ENCODE results near the gene PLXNA1. TPM values are rescaled to one million over a fixed set of nuclear protein-coding genes. Genes with fewer than 3 reads are reported as not detected.

Gene PLXNA1
- total RNA-seq, 1 donor = 107 TPM

DNA sequence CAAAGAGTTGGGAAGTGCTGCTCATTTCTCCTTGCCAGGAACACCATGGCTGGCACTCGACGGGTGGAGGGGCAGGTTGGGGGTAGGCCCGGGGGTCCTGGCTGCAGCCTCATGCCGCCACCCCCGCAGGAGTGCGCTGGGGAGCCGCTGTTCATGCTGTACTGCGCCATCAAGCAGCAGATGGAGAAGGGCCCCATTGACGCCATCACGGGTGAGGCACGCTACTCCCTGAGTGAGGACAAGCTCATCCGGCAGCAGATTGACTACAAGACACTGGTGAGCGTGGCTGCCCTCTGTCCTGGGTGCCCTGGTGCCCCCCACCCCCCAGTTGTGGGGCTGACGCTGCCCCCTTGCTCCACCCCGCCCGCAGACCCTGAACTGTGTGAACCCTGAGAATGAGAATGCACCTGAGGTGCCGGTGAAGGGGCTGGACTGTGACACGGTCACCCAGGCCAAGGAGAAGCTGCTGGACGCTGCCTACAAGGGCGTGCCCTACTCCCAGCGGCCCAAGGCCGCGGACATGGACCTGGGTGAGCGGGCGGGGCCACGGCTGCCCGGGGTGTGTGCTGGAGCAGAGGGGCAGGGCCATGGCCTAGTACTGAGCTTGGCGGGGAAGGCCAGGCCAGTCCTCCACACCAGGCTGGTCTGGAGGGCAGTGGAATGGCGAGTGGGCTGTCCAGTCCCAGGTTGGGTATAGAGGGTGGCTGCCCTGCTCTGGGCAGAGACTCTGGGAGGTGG is 45.1 kb downstream of the PLXNA1 start:
- Histone ChIP-seq H3K4me1 (ENCODE audit: insufficient read depth, low read length) (no peaks in the 10 kb centered on the region), H3K4me2 (ENCODE audit: insufficient read depth, low read length) (no peak overlapping the region), H3K36me3 (ENCODE audit: insufficient read depth, low read length) (peaks cover 40% of the 10 kb centered on the region), H4K20me1 (ENCODE audit: insufficient read depth, low read length) (peaks cover 7% of the 10 kb centered on the region), H3K27ac (ENCODE audit: low read depth, low read length) (no peak overlapping the region), H3K27me3 (ENCODE audit: insufficient read depth, low read length) (no peaks in the 10 kb centered on the region), H3K9me3 (ENCODE audit: low read depth, low read length) (no peaks in the 10 kb centered on the region), H2AFZ (ENCODE audit: low read length) (no peak overlapping the region), H3K4me3 (ENCODE audit: insufficient read depth, low read length) (no peak overlapping the region), H3K79me2 (ENCODE audit: insufficient read depth, low read length) (no peaks in the 10 kb centered on the region)
- DNase-seq (ENCODE audit: insufficient read length, low spot score, missing footprints) = no peak
- TF ChIP-seq, protein P1, sequence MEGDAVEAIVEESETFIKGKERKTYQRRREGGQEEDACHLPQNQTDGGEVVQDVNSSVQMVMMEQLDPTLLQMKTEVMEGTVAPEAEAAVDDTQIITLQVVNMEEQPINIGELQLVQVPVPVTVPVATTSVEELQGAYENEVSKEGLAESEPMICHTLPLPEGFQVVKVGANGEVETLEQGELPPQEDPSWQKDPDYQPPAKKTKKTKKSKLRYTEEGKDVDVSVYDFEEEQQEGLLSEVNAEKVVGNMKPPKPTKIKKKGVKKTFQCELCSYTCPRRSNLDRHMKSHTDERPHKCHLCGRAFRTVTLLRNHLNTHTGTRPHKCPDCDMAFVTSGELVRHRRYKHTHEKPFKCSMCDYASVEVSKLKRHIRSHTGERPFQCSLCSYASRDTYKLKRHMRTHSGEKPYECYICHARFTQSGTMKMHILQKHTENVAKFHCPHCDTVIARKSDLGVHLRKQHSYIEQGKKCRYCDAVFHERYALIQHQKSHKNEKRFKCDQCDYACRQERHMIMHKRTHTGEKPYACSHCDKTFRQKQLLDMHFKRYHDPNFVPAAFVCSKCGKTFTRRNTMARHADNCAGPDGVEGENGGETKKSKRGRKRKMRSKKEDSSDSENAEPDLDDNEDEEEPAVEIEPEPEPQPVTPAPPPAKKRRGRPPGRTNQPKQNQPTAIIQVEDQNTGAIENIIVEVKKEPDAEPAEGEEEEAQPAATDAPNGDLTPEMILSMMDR (IDR thresholded peaks at IDR 0.05; ENCODE audit: extremely low read depth, low read depth, low read length) = no peak

DNA sequence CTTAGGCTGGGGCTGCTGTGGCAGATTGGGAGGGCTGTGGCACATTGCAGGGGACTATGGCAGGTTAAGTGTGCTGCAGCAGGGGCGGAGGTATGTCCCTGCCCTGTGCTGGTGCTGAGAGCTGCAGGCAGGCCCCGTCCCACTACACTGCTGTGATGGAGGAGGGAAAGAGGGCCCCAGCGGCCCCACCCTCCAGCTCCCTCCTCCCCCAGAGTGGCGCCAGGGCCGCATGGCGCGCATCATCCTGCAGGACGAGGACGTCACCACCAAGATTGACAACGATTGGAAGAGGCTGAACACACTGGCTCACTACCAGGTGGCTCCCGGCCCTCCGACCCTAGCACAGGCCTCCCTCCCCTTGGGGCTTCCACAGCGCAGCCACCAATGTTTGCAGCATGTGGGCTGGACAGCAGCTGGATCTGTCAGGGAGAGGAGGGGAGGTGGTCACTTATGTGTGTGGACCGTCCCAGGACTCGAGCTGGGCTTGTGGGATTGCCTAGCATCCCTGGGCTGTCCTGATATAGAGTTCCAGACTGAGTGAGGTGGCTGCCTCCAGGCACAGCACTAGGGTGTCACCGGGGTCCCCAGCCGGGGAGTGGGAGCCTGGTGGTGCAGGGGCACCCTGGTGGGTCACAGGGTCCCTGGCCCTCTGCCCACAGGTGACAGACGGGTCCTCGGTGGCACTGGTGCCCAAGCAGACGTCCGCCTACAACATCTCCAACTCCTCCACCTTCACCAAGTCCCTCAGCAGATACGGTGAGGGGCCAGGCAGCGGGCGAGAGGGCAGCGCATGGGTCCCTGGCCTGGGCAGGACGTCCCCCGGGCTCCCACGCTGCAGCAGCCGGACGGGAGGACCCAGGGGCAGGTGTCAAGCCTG is 46.1 kb downstream of the PLXNA1 start:
- H3K27ac ChIP-seq (ENCODE audit: low read depth, low read length) = no peak overlapping the region
- H3K27me3 ChIP-seq (ENCODE audit: insufficient read depth, low read length) = no peaks in the 10 kb centered on the region
- peaks cover 35% of the 10 kb centered on the region for H3K36me3 ChIP-seq (ENCODE audit: insufficient read depth, low read length)
- H3K9me3 ChIP-seq (ENCODE audit: low read depth, low read length) = no peaks in the 10 kb centered on the region
- H2AFZ ChIP-seq (ENCODE audit: low read length) = no peak overlapping the region
- H4K20me1 ChIP-seq (ENCODE audit: insufficient read depth, low read length) = peaks cover 7% of the 10 kb centered on the region
- no peak for DNase-seq (ENCODE audit: insufficient read length, low spot score, missing footprints)
- H3K4me2 ChIP-seq (ENCODE audit: insufficient read depth, low read length) = no peak overlapping the region
- H3K79me2 ChIP-seq (ENCODE audit: insufficient read depth, low read length) = no peaks in the 10 kb centered on the region
- TF ChIP-seq, protein P1 (IDR thresholded peaks at IDR 0.05; ENCODE audit: extremely low read depth, low read depth, low read length) = no peak
- no peak overlapping the region for H3K4me3 ChIP-seq (ENCODE audit: insufficient read depth, low read length)
- H3K4me1 ChIP-seq (ENCODE audit: insufficient read depth, low read length) = no peaks in the 10 kb centered on the region

DNA sequence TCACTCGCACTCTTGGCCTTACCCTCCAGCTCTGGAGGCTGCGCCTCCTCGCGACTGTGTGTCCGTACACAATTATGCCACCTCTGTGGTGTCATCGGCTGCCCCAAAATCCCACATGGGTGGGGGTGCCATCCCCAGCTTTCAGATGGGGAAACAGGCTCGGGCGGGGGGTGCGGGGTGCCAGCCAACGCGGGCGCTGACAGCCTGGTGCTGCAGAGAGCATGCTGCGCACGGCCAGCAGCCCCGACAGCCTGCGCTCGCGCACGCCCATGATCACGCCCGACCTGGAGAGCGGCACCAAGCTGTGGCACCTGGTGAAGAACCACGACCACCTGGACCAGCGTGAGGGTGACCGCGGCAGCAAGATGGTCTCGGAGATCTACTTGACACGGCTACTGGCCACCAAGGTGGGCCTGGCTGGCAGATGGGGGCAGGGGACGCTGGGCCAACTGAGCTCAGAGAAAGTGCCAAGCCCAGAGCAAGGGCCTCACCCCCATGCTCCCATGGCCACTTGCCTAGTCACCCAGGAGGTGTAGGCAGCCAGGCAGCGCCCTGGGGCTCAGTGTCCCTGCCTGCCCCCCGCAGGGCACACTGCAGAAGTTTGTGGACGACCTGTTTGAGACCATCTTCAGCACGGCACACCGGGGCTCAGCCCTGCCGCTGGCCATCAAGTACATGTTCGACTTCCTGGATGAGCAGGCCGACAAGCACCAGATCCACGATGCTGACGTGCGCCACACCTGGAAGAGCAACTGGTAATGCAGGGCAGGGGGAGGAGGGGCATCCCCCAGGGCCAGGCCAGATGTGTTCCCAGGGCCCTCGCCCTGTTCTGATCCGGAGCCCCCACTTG is 47.0 kb downstream of the PLXNA1 start:
- Histone ChIP-seq H4K20me1 (ENCODE audit: insufficient read depth, low read length) (peaks cover 7% of the 10 kb centered on the region), H3K4me1 (ENCODE audit: insufficient read depth, low read length) (no peaks in the 10 kb centered on the region), H3K27ac (ENCODE audit: low read depth, low read length) (no peak overlapping the region), H2AFZ (ENCODE audit: low read length) (no peak overlapping the region), H3K79me2 (ENCODE audit: insufficient read depth, low read length) (no peaks in the 10 kb centered on the region), H3K4me2 (ENCODE audit: insufficient read depth, low read length) (no peak overlapping the region), H3K36me3 (ENCODE audit: insufficient read depth, low read length) (peaks cover 34% of the 10 kb centered on the region), H3K9me3 (ENCODE audit: low read depth, low read length) (no peaks in the 10 kb centered on the region), H3K4me3 (ENCODE audit: insufficient read depth, low read length) (no peak overlapping the region), H3K27me3 (ENCODE audit: insufficient read depth, low read length) (no peaks in the 10 kb centered on the region)
- DNase-seq (ENCODE audit: insufficient read length, low spot score, missing footprints) = no peak
- TF ChIP-seq, protein P1 (IDR thresholded peaks at IDR 0.05; ENCODE audit: extremely low read depth, low read depth, low read length) = no peak
